Activated CD8-positive, alpha-beta memory T cell treated with anti-CD3 and anti-CD28 coated beads for 24 hours (primary cell): ENCODE measurements around the gene HIRA.
"Not testable (repeated sequence)": the region's sequence is repeated elsewhere in the genome, so short reads cannot be mapped to it uniquely, and the experiment has no call there.

ENCODE experiments used
- DNase-seq: peaks from one replicate; pipeline ENCODE4 v3.0.0-alpha.2; 2020

HIRA gene

DNA sequence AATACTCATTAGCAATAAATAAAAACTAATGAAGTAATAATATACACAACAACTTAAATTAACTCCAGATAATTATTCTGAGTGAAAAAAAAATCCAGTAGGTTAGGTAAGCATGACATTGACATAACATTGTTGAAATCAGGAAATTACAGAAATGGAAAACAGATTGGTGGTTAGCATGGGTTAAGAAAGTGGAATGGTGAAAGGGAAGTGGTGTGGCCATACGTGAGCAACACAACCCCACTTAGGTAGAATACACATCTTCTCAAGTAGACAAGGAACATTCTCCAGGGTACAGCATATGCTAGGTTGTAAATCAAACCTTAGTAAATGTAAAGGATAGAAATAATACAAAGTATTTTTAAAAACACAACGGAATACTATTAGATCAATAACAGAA, 109.8 kb downstream of the HIRA start:
- DNase-seq = no peak

DNA sequence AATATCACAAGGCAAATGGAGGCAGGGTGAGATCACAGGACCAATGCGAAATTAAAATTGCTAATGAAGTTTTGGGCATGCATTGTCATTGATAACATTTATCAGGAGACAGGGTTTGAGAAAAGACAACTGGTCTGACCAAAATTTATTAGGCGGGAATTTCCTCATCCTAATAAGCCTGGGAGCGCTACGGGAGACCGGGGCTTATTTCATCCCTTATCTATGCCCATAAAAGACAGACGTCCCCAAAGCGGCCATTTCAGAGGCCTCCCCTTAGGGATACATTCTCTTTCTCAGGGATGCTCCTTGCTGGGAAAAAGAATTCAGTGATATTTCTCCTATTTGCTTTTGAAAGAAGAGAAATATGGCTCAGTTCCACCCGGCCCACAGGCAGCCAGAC, 111.4 kb downstream of the HIRA start:
- DNase-seq = not testable (repeated sequence)

- DNase-seq = no peak
Measured at GRCh38 chr22:19319281-19319680, 112.3 kb downstream of the HIRA start.

GRCh38 chr22:19317865-19318264, 113.7 kb downstream of the HIRA start:
- no peak for DNase-seq

- DNase-seq = no peak
Measured at GRCh38 chr22:19307872-19308271, 123.7 kb downstream of the HIRA start.

DNA sequence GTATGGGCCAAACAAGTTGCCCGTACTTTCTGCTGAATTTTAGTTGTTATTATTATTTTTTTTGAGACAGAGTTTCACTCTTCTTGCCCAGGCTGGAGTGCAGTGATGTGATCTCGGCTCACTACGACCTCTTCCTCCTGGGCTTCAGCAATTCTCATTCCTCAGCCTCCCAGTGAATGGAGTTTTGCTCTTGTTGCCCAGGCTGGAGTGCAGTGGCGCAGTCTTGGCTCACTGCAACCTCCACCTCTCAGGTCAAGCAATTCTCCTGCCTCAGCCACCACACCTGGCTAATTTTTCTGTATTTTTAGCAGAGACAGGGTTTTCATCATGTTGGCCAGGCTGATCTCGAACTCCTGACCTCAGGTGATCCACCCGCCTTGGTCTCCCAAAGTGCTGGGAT, 125.0 kb downstream of the HIRA start:
- DNase-seq = not testable (repeated sequence)

GRCh38 chr22:19304547-19304946, 127.0 kb downstream of the HIRA start:
- no peak for DNase-seq

DNA sequence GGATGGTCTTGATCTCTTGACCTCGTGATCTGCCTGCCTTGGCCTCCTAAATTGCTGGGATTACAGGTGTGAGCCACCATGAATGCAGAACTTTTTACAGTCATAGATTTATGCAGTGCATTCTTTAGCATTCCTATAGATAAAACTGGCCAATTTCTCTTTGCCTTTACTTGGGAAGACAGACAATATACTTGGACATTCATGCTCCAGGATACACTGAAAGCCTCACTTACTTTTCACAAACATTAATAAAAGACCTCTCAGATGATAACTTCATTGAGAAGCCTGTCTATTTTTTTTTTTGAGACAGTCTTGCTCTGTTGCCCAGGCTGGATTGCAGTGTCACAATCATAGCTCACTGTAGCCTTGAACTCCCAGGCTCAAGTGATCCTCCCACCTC, 127.7 kb downstream of the HIRA start:
- no peak for DNase-seq

DNA sequence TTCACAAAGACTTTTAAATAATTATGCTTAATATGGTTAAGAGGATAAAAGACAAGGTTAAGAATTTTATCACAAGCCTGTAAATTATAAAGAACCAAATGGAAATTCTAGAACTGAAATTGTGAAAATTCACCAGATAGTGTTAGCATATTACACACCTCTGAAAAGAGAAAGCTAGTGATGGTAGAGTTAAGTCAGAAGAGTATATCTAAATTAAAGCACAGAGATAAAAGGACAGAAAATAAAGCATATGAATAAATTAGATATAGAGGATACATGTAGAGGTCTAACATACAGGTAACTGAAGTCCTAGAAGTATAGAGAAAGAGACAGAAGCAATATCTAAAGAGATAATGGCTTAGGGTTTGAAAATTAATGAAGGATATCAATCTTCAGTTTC, 135.8 kb downstream of the HIRA start:
- no peak for DNase-seq

GRCh38 chr22:19292458-19293230, 138.9 kb downstream of the HIRA start:
- no peak for DNase-seq

- peak; percentile 91 for DNase-seq
Measured at GRCh38 chr22:19291580-19292457, 139.7 kb downstream of the HIRA start, which contains the start of gene CLTCL1. CLTCL1 (minus strand) TSS chr22:19291719; CDS start chr22:19291641, 78 bp downstream.

- no peak for DNase-seq
Measured at GRCh38 chr22:19291218-19291579, 140.3 kb downstream of the HIRA start.

- DNase-seq = peak; percentile 73
Measured at GRCh38 chr22:19290400-19291217, 140.9 kb downstream of the HIRA start.

- no peak for DNase-seq
Measured at GRCh38 chr22:19289475-19290161, 141.9 kb downstream of the HIRA start.

DNA sequence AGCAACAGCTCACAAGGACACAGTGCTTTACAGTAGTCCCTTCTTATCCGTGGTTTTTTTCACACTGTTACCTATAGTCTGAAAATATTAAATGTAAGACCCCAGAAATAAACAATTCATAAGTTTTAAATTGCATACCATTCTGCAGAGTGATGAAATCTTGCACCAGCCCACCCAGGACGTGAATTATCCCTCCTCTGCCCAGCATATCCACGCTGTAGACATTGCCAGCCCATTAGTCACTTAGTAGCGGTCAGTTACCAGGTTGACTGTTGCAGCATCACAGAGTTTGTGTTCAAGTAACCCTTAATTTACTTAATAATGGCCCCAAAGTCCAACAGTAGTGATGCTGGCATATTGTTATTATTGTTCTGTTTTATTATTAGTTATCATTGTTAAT, 143.6 kb downstream of the HIRA start:
- no peak for DNase-seq

- no peak for DNase-seq
Measured at GRCh38 chr22:19287076-19287707, 144.3 kb downstream of the HIRA start.

GRCh38 chr22:19285831-19286230, 145.7 kb downstream of the HIRA start:
- DNase-seq = no peak
